ENCODE data around the gene GALNT8. TPM values are rescaled to one million over a fixed set of nuclear protein-coding genes. Genes with fewer than 3 reads are reported as not detected.
"Not testable (repeated sequence)": the region's sequence is repeated elsewhere in the genome, so short reads cannot be mapped to it uniquely, and the experiment has no call there.

Gene GALNT8, protein sequence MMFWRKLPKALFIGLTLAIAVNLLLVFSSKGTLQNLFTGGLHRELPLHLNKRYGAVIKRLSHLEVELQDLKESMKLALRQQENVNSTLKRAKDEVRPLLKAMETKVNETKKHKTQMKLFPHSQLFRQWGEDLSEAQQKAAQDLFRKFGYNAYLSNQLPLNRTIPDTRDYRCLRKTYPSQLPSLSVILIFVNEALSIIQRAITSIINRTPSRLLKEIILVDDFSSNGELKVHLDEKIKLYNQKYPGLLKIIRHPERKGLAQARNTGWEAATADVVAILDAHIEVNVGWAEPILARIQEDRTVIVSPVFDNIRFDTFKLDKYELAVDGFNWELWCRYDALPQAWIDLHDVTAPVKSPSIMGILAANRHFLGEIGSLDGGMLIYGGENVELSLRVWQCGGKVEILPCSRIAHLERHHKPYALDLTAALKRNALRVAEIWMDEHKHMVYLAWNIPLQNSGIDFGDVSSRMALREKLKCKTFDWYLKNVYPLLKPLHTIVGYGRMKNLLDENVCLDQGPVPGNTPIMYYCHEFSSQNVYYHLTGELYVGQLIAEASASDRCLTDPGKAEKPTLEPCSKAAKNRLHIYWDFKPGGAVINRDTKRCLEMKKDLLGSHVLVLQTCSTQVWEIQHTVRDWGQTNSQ
- 0.40 and 2.7 TPM in 2 replicates for total RNA-seq

DNA sequence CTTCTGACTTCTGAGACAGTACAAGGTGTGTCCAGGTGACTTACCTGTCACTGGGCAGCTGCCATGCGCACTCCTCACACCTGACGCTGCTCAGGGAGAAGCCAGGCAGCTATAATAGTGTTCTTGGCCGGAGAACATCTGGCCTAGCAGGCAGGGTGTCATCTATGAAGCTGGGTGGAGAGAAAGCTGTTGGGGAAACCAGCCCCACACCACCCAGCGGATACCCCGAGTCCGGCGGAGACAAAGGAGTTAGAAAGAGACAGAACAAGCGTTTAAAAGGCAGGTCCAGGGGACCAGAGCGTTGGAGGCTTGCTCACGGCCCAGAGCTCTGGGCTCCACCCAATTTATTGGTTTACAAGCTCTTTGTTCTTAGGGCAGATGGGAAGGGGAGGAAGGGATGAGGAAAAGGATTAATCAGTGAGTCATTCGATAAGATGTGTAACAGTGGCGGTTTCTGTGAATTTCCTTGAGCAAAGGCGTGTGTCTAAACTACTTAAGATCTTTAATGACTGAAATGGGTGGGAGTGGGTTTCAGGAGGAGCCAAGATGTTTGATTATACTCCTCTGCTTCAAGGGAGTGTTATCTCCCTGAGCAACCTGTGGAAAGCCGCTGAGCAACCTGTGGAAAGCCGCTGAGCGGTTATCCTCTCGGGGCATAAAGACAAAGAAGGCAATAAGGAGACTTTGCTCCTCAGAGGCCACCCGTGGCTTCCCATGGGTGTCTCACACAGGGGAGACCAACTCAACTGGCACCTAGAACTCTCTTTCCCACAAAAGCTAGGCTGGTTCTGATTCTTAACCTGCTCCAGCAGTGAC is at the start of gene GALNT8:
Gene GALNT8, plus strand, starts transcription at position 580 of the 816 bp plus-strand sequence. CDS start 278 bp downstream, outside the sequence.
- DNase-seq (ENCODE audit: low read depth, low spot score), result no peak

- DNase-seq (ENCODE audit: low read depth, low spot score), result no peak
Observed at GRCh38 chr12:4679711-4680110, 40.5 kb upstream of the GALNT8 start.

GRCh38 chr12:4681732-4682131 is 38.5 kb upstream of the GALNT8 start:
- no peak for DNase-seq (ENCODE audit: low read depth, low spot score)

DNA sequence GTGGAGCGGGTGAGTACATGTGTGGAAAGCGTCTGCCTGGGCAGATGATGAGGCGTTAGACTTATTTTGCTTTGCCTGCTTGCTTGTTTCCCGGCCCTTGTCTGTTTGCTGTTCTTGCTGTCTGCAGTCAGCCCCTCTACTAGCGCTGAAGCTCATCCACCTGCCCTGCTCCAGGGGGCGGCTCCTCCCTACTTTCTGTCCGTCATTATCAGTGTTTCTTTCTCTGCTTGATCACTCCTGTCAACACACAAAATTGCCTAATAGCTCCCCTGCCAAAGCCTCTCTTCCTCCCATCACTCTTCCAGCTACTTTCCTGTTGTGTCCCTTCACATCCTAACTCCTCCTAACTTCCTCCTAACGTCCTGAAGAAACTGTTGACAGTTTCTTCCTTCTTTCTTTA is 34.9 kb upstream of the GALNT8 start:
- no peak for DNase-seq (ENCODE audit: low read depth, low spot score)

- DNase-seq (ENCODE audit: low read depth, low spot score), result no peak
Observed at GRCh38 chr12:4690760-4691159, 29.4 kb upstream of the GALNT8 start.

DNA sequence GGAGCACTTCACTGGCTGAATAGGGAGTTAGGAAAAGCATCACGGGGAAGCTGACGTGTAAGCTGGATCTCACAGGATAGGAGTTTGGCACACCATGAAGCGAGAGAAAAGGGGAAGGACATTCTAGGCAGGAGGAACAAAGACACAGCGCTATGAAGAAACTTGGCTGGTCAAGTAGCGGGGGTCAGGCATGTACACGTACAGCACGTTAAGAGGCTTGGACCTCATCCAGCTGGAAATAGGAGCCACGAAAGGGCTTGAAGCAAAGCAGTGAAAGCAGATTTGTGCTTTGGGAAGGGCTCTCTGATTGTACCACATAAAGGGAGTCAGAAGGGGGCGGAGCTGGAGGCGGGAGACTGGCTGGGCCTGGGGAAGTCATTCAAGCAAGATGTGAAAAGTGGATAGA is 19.6 kb upstream of the GALNT8 start:
- DNase-seq (ENCODE audit: low read depth, low spot score), result no peak

- no peak for DNase-seq (ENCODE audit: low read depth, low spot score)
Observed at GRCh38 chr12:4701395-4702190, 18.6 kb upstream of the GALNT8 start.

- DNase-seq (ENCODE audit: low read depth, low spot score), result no peak
Observed at GRCh38 chr12:4703676-4704075, 16.5 kb upstream of the GALNT8 start.

- no peak for DNase-seq (ENCODE audit: low read depth, low spot score)
Observed at GRCh38 chr12:4705824-4706223, 14.4 kb upstream of the GALNT8 start.

- DNase-seq (ENCODE audit: low read depth, low spot score), result no peak
Observed at GRCh38 chr12:4707306-4707705, 12.9 kb upstream of the GALNT8 start.

GRCh38 chr12:4710113-4710512 is 10.1 kb upstream of the GALNT8 start:
- DNase-seq (ENCODE audit: low read depth, low spot score), result no peak

GRCh38 chr12:4714879-4715278 is 5.3 kb upstream of the GALNT8 start:
- DNase-seq (ENCODE audit: low read depth, low spot score), result no peak

DNA sequence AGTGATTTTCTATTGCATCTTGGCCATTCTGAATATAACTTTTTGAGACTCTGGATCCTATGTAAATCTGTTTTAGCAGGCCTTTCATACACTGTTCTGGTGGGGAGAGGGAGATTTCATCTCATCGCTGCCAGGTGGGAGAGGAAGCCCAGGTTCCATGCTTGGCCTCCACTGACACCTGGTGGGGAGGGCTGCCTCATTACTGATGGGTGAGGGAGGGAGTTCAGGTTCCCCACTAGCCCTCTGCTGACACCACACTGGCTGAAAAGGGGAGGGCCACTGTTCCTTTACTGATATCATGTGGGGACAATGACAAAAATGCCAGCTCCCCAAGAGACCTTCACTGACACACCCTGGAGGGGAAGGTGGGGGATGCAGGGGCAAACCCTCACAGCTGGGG is 2.4 kb upstream of the GALNT8 start:
- DNase-seq (ENCODE audit: low read depth, low spot score), result no peak

DNA sequence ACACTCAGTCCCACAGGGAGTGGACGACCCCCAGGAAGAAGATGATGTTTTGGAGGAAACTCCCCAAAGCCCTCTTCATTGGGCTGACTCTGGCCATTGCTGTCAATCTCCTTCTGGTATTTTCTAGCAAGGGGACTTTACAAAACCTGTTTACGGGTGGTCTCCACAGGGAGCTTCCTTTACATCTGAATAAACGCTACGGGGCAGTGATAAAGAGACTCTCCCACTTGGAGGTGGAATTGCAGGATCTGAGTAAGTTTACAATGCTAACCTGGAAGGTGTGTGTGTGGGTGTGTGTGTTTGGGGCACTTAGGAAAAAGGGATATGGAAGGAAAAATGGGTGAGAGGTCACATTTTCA is 416 bp downstream of the GALNT8 start:
- no peak for DNase-seq (ENCODE audit: low read depth, low spot score)

GRCh38 chr12:4721587-4721986 is 1.4 kb downstream of the GALNT8 start:
- DNase-seq (ENCODE audit: low read depth, low spot score), result not testable (repeated sequence)

DNA sequence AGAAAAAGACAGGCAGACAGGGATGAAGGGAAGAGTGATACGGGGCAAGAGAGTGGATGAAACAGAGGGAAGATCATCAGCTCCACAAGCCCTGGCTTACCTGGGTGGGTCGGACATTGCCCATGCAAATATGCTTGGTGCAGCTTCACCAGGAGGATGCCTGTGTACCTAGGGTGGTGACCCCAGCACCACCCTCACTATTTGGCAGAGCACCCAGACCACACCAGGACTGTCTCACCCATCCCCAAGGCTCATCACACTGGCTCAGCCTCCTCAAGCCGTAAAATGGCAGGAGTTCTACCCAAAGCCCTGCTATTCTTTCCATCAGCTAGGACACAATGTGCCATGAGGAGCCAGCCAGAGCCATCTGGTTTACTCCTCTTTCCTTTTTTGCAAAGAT is 3.0 kb downstream of the GALNT8 start:
- no peak for DNase-seq (ENCODE audit: low read depth, low spot score)

- no peak for DNase-seq (ENCODE audit: low read depth, low spot score)
Observed at GRCh38 chr12:4725057-4725456, 4.9 kb downstream of the GALNT8 start.

GRCh38 chr12:4734625-4735340 is 14.6 kb downstream of the GALNT8 start:
- no peak for DNase-seq (ENCODE audit: low read depth, low spot score)

DNA sequence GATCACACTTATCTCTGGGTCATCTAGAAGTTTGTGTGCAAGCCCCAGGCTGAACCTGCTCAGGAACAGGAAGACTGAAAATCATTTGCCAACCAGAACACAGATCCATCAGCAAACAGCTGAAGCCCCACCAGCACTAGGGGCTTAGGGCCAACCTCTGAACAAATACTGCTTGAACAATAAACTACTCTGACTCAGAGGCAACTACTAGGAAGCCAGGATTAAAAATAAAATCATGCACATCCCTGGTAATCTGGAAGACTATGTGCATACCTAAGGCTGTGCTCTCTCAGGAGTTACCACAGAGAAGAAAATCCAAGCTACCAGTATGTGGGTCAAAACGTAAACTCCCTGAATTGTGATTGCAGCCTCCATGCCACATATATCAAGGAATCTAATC is 15.9 kb downstream of the GALNT8 start:
- no peak for DNase-seq (ENCODE audit: low read depth, low spot score)

- no peak for DNase-seq (ENCODE audit: low read depth, low spot score)
Observed at GRCh38 chr12:4738541-4738940, 18.3 kb downstream of the GALNT8 start.
